Retinal pigment epithelial cell (primary cell): ENCODE results near the gene CNKSR3.

Experiments
- DNase-seq: peaks from one replicate; pipeline ENCODE4 v3.0.0-alpha.2; 2010; ENCODE audit warnings: low read depth
- H3K4me3 ChIP-seq: 2 replicates; pipeline ENCODE4 v1.5.1; 2011; ENCODE audit warnings: mild to moderate bottlenecking, low read length, control low read depth, moderate library complexity
- CTCF ChIP-seq: conservative IDR thresholded peaks from 2 replicates; pipeline ENCODE4 v1.5.1; 2011; ENCODE audit warnings: low read depth, low read length, control low read depth, inconsistent platforms

The CNKSR3 gene

DNA sequence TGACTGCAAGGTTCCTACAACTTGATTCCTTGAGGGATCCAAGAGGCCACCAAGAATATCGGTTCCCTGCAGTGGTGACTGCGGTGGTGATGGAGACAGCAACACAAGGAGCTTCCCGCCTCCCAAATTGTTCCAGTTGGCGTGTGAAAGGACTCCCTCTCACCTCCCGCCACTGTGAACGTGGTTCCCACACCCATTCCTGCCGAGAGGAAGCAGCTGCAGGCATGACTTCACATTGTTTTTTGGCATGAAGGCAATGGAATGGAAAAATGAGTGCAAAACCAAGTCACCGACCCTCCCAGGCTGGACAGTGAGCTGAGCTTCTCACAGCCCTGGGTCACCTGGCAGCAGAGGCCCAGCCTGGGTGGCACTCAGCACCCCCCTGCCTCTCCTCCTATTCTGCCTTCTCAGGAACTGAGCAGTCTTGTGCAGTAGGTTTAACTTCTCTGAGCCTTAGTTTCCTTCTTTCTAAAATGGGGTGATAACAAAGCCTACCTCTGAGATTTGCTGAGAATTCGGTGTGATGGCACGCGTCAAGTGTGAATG, 75.0 kb downstream of the CNKSR3 start:
- H3K4me3 ChIP-seq: no peak overlapping the region
- no peak for TF ChIP-seq CTCF
- DNase-seq: no peak

- DNase-seq: no peak
- no peak for TF ChIP-seq CTCF
- no peak overlapping the region for H3K4me3 ChIP-seq
Measured at GRCh38 chr6:154434662-154435061, 75.8 kb downstream of the CNKSR3 start.

DNA sequence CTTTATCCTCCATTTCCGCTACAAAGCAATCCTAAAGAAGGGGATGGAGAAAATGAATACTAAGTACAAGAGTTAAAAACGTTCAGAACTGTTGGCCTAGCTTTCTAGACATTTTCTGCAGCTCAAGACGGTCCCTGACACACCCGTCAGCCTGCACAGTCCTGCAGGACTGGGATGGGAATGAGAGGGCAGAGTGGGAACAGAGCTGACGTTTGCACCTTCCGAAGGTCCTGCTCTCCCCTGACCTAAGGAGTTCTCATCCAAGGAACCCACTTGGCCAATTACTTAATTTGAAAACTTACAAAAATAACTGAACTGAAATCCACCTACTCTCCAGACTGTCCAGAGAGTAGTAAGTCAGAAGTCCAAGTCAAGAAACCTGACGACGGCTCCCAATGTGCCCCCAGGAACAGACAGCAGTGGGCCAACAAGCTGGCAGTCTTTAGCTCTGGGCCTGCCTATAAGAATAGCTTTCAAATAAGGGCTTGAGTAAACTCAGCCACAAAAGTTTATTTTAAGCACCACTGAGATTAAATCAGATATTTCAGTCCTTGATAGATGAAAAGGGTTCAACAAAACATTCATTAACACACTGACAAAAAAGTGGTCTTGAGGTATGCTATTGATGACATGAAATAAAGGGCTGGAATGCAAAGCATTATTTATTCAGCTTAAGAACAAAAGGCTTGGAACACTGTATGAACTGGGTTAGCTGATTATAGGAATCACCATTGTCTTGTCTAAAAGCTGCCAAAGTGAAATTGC, 76.8 kb downstream of the CNKSR3 start:
- no peak for TF ChIP-seq CTCF
- no peak for DNase-seq

GRCh38 chr6:154432533-154433476, 77.7 kb downstream of the CNKSR3 start:
- H3K4me3 ChIP-seq: no peak overlapping the region
- no peak for DNase-seq
- TF ChIP-seq CTCF: no peak

More for the DNA sequence above, 76.8 kb downstream of the CNKSR3 start:
- no peak overlapping the region for H3K4me3 ChIP-seq

DNA sequence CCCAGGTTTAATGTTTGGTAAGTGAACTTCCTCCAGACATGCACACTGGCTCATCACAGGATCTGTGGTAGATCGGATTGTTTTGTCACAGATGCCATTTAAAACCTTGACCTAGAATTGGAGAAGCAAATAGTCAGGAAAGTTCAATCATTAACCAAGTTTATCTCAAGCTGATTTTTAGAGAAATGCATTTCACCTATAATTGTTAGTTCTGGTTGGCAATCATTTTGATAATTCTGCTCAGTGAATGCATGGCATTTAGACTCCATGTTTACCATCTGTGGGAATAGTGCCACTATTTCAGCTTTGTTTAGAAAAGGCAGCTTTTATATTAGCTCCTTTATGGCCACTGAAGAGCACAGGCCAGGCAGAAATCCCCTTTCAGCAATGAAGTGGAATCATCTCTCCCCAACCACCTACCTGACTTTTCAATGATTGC, 80.0 kb downstream of the CNKSR3 start:
- H3K4me3 ChIP-seq: no peak overlapping the region
- no peak for TF ChIP-seq CTCF
- DNase-seq: no peak

- TF ChIP-seq CTCF: no peak
- no peak overlapping the region for H3K4me3 ChIP-seq
- peak; percentile 85 for DNase-seq
Measured at GRCh38 chr6:154429711-154430110, 80.8 kb downstream of the CNKSR3 start.
